Calu3 (cell line): Measurements from ENCODE around the gene DDR2. TPM values are rescaled to one million over a fixed set of nuclear protein-coding genes. Genes with fewer than 3 reads are reported as not detected.

Experiments used
- BruUV-seq: library from RNA; stranded (reverse); fragments of 400-500 nt; replicated peaks from 2 replicates; lab custom pipeline; 2021; lab: Mats Ljungman, UMichigan
- CTCF ChIA-PET: fragments of 300-600 bp; sonication (Branson Sonifier 250); formaldehyde crosslinking; loops from one replicate; lab custom pipeline; 2022; ENCODE audit warnings: antibody characterized with exemption; lab: Charles Lee
- DNase-seq: peaks from one replicate; pipeline ENCODE4 v3.0.0; 2022
- H3K27ac Mint-ChIP-seq: one replicate; pipeline ENCODE4 v1.8.0; 2022; ENCODE audit warnings: mixed read lengths; ENCODE audit not compliant: unreplicated experiment
- H3K27me3 Mint-ChIP-seq: one replicate; pipeline ENCODE4 v1.8.0; 2022; ENCODE audit warnings: mixed read lengths; ENCODE audit not compliant: unreplicated experiment
- H3K36me3 Mint-ChIP-seq: one replicate; pipeline ENCODE4 v1.8.0; 2022; ENCODE audit warnings: mild to moderate bottlenecking, moderate library complexity, mixed read lengths; ENCODE audit not compliant: insufficient read depth, unreplicated experiment
- H3K4me1 Mint-ChIP-seq: one replicate; pipeline ENCODE4 v1.8.0; 2022; ENCODE audit warnings: mild to moderate bottlenecking, low read depth, mixed read lengths; ENCODE audit not compliant: unreplicated experiment
- H3K4me3 Mint-ChIP-seq: one replicate; pipeline ENCODE4 v1.8.0; 2022; ENCODE audit warnings: mild to moderate bottlenecking, low read depth, moderate library complexity, mixed read lengths; ENCODE audit not compliant: unreplicated experiment
- H3K9me3 Mint-ChIP-seq: one replicate; pipeline ENCODE4 v1.8.0; 2022; ENCODE audit warnings: low read depth, mixed read lengths; ENCODE audit not compliant: unreplicated experiment
- intact Hi-C: fragments of 100-400 bp; cut with micrococcal nuclease; formaldehyde crosslinking; loops from one replicate; pipeline ENCODE4 v1.10.0; 2022; ENCODE audit not compliant: unreplicated experiment
- total RNA-seq: library from RNA; stranded (reverse); gene quantifications from 2 replicates; pipeline ENCODE4 v1.2.3, GENCODE V29; 2022
- TF ChIP-seq, protein P1 (sequence below): fragments of 200-600 bp; IDR thresholded peaks from one replicate; pipeline ENCODE4 v1.8.0; 2022; ENCODE audit warnings: antibody characterized with exemption; ENCODE audit not compliant: unreplicated experiment

Gene DDR2
- total RNA-seq, 1 experiment from 2014 or later: 0.80 TPM

DNA sequence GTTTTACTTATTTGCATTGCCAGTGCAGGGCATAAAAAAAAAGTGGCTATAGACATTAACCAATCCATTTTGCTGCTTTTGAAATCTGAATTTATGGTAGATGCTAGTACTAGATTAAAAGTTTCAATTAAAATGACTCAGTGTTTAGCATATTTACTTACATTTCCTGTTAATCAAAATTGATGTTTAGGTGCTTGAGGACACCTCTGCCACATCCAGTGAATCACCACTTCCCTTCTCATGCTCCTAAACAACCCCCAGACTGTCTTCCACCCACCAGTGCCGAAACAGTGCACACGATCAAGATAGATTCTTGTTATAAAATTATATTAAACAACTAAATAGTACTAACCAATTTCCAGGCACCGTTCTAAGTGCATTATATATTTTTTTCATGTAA is 191.0 kb downstream of the DDR2 start:
- Mint-ChIP-seq H3K27me3 (no peaks in the 10 kb centered on the region), H3K27ac (no peak overlapping the region), H3K4me3 (peak overlapping the region; percentile 79), H3K36me3 (peaks cover 17% of the 10 kb centered on the region), H3K9me3 (no peaks in the 10 kb centered on the region), H3K4me1 (peaks cover 31% of the 10 kb centered on the region)
- TF ChIP-seq, protein P1, sequence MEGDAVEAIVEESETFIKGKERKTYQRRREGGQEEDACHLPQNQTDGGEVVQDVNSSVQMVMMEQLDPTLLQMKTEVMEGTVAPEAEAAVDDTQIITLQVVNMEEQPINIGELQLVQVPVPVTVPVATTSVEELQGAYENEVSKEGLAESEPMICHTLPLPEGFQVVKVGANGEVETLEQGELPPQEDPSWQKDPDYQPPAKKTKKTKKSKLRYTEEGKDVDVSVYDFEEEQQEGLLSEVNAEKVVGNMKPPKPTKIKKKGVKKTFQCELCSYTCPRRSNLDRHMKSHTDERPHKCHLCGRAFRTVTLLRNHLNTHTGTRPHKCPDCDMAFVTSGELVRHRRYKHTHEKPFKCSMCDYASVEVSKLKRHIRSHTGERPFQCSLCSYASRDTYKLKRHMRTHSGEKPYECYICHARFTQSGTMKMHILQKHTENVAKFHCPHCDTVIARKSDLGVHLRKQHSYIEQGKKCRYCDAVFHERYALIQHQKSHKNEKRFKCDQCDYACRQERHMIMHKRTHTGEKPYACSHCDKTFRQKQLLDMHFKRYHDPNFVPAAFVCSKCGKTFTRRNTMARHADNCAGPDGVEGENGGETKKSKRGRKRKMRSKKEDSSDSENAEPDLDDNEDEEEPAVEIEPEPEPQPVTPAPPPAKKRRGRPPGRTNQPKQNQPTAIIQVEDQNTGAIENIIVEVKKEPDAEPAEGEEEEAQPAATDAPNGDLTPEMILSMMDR: no peak
- no peak for DNase-seq
- CTCF ChIA-PET: interaction anchor here (0.9 kb wide), 1 partner anchor 93 kb away, joined by 3 read pairs; no protein-coding TSS in a partner anchor
- intact Hi-C loops: no loop called here
- BruUV-seq: no TSS peak

DNA sequence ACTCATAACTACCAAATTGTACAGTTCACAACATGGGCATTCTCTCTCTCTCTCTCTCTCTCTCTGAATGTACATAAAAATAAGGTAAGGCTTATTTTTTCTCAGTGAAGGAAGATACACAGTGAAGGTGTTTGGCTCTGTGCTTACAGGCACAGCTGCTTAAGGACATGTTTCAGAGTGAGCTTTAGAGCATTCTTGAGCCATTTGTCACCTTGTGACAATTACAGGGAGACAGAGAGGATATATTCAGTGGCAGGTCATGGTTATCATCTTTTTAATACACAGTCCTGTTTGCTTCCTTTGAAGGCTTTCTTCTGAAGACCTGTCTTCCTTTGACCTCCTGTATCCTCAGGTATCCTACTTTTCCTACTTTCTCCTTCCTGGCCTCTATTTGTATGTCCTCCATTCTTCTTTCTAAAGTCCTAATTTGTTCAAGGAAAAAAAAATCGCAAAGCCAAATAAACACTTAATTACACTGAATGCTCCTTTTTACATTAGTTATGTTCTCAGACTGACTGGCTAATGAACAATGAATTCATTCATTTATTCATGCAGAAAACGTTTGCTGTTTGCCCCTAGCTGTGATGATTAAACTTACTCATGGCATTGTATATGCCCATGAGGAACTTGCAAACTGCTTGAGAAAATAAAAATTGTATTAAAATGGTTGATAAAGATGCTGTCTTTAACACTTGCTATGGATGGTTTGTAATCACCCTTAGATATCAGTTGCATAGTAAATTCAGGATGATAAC is 191.7 kb downstream of the DDR2 start:
- peaks cover 17% of the 10 kb centered on the region for H3K36me3 Mint-ChIP-seq
- intact Hi-C loops: no loop called here
- no peak overlapping the region for H3K4me3 Mint-ChIP-seq
- CTCF ChIA-PET: interaction anchor here (0.6 kb wide), 1 partner anchor 308 kb away, joined by 3 read pairs; no protein-coding TSS in a partner anchor
- H3K27me3 Mint-ChIP-seq: peaks cover 4% of the 10 kb centered on the region
- BruUV-seq: no TSS peak
- TF ChIP-seq, protein P1: no peak
- no peak for DNase-seq
- no peak overlapping the region for H3K27ac Mint-ChIP-seq
- peaks cover 31% of the 10 kb centered on the region for H3K4me1 Mint-ChIP-seq
- H3K9me3 Mint-ChIP-seq: no peaks in the 10 kb centered on the region

DNA sequence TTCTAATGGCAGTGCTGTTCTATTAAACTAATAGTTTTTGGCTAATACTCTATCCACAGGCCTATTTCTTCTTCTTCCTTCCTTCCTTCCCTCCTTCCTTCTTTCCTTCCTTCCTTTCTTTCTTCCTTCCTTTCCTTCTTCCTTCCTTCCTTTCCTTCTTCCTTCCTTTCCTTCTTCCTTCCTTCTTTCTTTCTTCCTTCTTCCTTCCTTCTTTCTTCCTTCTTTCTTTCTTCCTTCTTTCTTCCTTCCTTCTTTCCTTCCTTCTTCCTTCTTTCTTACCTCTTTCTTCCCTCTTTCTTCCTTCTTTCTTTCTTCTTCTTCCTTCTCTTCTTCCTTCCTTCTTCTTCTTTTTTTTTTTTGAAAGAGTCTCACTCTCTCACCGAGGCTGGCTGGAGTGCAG is 197.0 kb downstream of the DDR2 start:
- Mint-ChIP-seq H3K27me3 (peaks cover 15% of the 10 kb centered on the region), H3K4me1 (peaks cover 1% of the 10 kb centered on the region), H3K9me3 (peaks cover 3% of the 10 kb centered on the region), H3K4me3 (no peak overlapping the region), H3K27ac (no peak overlapping the region), H3K36me3 (no peaks in the 10 kb centered on the region)
- intact Hi-C loops: no loop called here
- BruUV-seq: no TSS peak
- TF ChIP-seq, protein P1: no peak
- CTCF ChIA-PET: no interaction called here
- DNase-seq: no peak

DNA sequence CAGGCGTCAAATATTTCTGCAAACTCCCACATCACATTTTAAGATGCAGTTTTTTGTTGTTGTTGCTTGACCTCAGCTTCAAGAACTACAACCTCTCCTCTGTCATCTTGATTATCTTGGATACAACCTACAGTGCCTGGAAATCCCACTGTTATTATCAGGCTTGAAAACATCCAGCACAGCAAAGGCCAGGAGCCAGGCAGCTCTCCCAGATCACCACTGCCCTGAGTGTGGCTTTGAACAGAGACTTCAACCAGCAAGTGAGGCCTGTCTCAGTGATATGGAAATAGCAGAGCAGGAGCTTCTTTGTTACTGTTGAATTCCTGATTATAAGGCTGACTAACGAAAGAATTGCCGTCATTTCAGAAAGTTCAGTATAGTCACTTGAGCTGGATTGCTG is 200.2 kb downstream of the DDR2 start:
- Mint-ChIP-seq H3K27ac (no peak overlapping the region), H3K36me3 (no peaks in the 10 kb centered on the region), H3K4me1 (no peaks in the 10 kb centered on the region), H3K4me3 (no peak overlapping the region), H3K27me3 (peaks cover 26% of the 10 kb centered on the region), H3K9me3 (peaks cover 3% of the 10 kb centered on the region)
- no TSS peak for BruUV-seq
- TF ChIP-seq, protein P1: no peak
- intact Hi-C loops: no loop called here
- CTCF ChIA-PET: interaction anchor here (0.5 kb wide), 1 partner anchor 34 kb away, joined by 3 read pairs; no protein-coding TSS in a partner anchor
- DNase-seq: no peak
